CD14-positive monocyte (primary cell): ENCODE results near the gene ABHD17C. TPM values are rescaled to one million over a fixed set of nuclear protein-coding genes. Genes with fewer than 3 reads are reported as not detected.

Source experiments
- DNase-seq, 3 donors: peaks; one replicate each; pipeline ENCODE4 v3.0.0-alpha.2; 2011 to 2022
- H2AFZ ChIP-seq: 2 replicates; pipeline ENCODE4 v1.6.0; 2012; ENCODE audit warnings: mild to moderate bottlenecking, low read depth, low read length, inconsistent platforms; ENCODE audit not compliant: insufficient read depth, poor library complexity, severe bottlenecking
- H3K27ac ChIP-seq, 2 donors: 1 replicate in 1 of 2; 2 replicates in 1 of 2; pipeline ENCODE4 v1.5.1; 2012 to 2013; ENCODE audit warnings: low read length in 2 of 2, control low read depth in 1 of 2, inconsistent platforms in 1 of 2, low read depth in 1 of 2, mild to moderate bottlenecking in 1 of 2
- H3K27me3 ChIP-seq, 2 donors: one replicate each; pipeline versions ENCODE4 v1.6.0 to v1.6.1; 2011 to 2013; ENCODE audit warnings: low read length in 2 of 2; ENCODE audit not compliant: control insufficient read depth in 2 of 2, insufficient read depth in 2 of 2
- H3K36me3 ChIP-seq, 2 donors: replicated peaks in 1 of 2; 1 replicate in 1 of 2; 2 replicates in 1 of 2; pipeline versions ENCODE4 v1.5.1 to v1.6.1; 2012 to 2013; ENCODE audit warnings: low read length in 2 of 2, control low read depth in 1 of 2, inconsistent platforms in 1 of 2, mild to moderate bottlenecking in 1 of 2; ENCODE audit not compliant: insufficient read depth in 2 of 2, control insufficient read depth in 1 of 2
- H3K4me1 ChIP-seq, 2 donors: 1 replicate in 1 of 2; 2 replicates in 1 of 2; pipeline versions ENCODE4 v1.5.1 to v1.6.1; 2012 to 2013; ENCODE audit warnings: low read length in 2 of 2, control low read depth in 1 of 2, inconsistent platforms in 1 of 2, mild to moderate bottlenecking in 1 of 2, moderate library complexity in 1 of 2; ENCODE audit not compliant: insufficient read depth in 2 of 2, control insufficient read depth in 1 of 2
- H3K4me2 ChIP-seq: replicated peaks from 2 replicates; pipeline ENCODE3; 2012; ENCODE audit warnings: low read length, moderate library complexity, mild to moderate bottlenecking; ENCODE audit not compliant: poor library complexity, severe bottlenecking; ENCODE audit errors: extremely low read depth
- H3K4me3 ChIP-seq, 3 experiments: fragments of 200-600 bp in 1 of 3; sonication (generic) in 1 of 3; replicated peaks in 1 of 3; 1 replicate in 2 of 3; 2 replicates in 1 of 3; pipeline ENCODE4 v1.5.1; 2011 to 2013; ENCODE audit warnings: low read length in 3 of 3, mild to moderate bottlenecking in 3 of 3, control low read depth in 2 of 3, low read depth in 2 of 3, inconsistent platforms in 1 of 3, moderate library complexity in 1 of 3
- H3K79me2 ChIP-seq: 2 replicates; pipeline ENCODE4 v1.6.0; 2012; ENCODE audit warnings: mild to moderate bottlenecking, control low read depth, inconsistent platforms, low read length, moderate library complexity; ENCODE audit not compliant: insufficient read depth
- H3K9ac ChIP-seq: 2 replicates; pipeline ENCODE4 v1.6.0; 2017; ENCODE audit warnings: low read length, mild to moderate bottlenecking; ENCODE audit not compliant: insufficient read depth, poor library complexity, severe bottlenecking
- H3K9me3 ChIP-seq, 2 donors: replicated peaks in 1 of 2; 1 replicate in 1 of 2; 2 replicates in 1 of 2; pipeline versions ENCODE4 v1.5.1 to v1.6.1; 2012 to 2013; ENCODE audit warnings: low read length in 2 of 2, control low read depth in 1 of 2; ENCODE audit not compliant: control insufficient read depth in 1 of 2, insufficient read depth in 1 of 2
- H4K20me1 ChIP-seq: 2 replicates; pipeline ENCODE4 v1.6.0; 2012; ENCODE audit warnings: mild to moderate bottlenecking, low read length, control low read depth, moderate library complexity; ENCODE audit not compliant: insufficient read depth
- H3K27ac Mint-ChIP-seq, 7 donors: one replicate each; pipeline ENCODE4 v1.8.0; 2020; ENCODE audit warnings: mild to moderate bottlenecking in 7 of 7, mixed read lengths in 7 of 7, moderate library complexity in 6 of 7, inconsistent platforms in 2 of 7
- H3K27me3 Mint-ChIP-seq, 3 donors: one replicate each; pipeline ENCODE4 v1.8.0; 2021 to 2022; ENCODE audit warnings: low read depth in 3 of 3, mild to moderate bottlenecking in 3 of 3, mixed read lengths in 3 of 3, moderate library complexity in 3 of 3, inconsistent platforms in 1 of 3
- H3K36me3 Mint-ChIP-seq, 2 donors: one replicate each; pipeline ENCODE4 v1.8.0; 2020; ENCODE audit warnings: mixed read lengths in 2 of 2, inconsistent platforms in 1 of 2, mild to moderate bottlenecking in 1 of 2
- H3K4me1 Mint-ChIP-seq: one replicate; pipeline ENCODE4 v1.8.0; 2020; ENCODE audit warnings: mild to moderate bottlenecking, mixed read lengths
- H3K4me3 Mint-ChIP-seq, 2 donors: one replicate each; pipeline ENCODE4 v1.8.0; 2020; ENCODE audit warnings: mild to moderate bottlenecking in 2 of 2, mixed read lengths in 2 of 2, moderate library complexity in 1 of 2
- H3K9me3 Mint-ChIP-seq, 7 donors: one replicate each; pipeline ENCODE4 v1.8.0; 2020 to 2022; ENCODE audit warnings: mixed read lengths in 7 of 7, mild to moderate bottlenecking in 6 of 7, moderate library complexity in 6 of 7, inconsistent platforms in 2 of 7
- WGBS: methylation state at CpG from one replicate; pipeline ENCODE4 v1.1.5; 2013; ENCODE audit warnings: missing lambda C conversion rate; ENCODE audit not compliant: insufficient coverage; 5-methylcytosine and 5-hydroxymethylcytosine counted together
- intact Hi-C, 2 donors: fragments of 100-400 bp; cut with micrococcal nuclease; formaldehyde crosslinking; loops; one replicate each; pipeline versions ENCODE4 v1.15.0 to v1.15.1; 2023
- polyA plus RNA-seq, 3 donors: library from polyadenylated mRNA; depleted of rRNA in 1 of 3; unstranded in 2 of 3; stranded (reverse) in 1 of 3; fragments of 300-500 nt in 2 of 3; fragments of >200 nt in 1 of 3; fragmentation: Illumina TruSeq in 2 of 3; gene quantifications; 1 replicate in 2 of 3; 2 replicates in 1 of 3; pipeline ENCODE4 v1.2.3, GENCODE V29; 2012 to 2021
- TF ChIP-seq, protein P1 (sequence below): fragments of 200-600 bp; IDR thresholded peaks from one replicate; pipeline ENCODE4 v1.8.0; 2022; ENCODE audit warnings: antibody characterized with exemption, mild to moderate bottlenecking

ABHD17C gene
- polyA plus RNA-seq, 3 donors: 0.48 to 0.76 (median 0.68) TPM

DNA sequence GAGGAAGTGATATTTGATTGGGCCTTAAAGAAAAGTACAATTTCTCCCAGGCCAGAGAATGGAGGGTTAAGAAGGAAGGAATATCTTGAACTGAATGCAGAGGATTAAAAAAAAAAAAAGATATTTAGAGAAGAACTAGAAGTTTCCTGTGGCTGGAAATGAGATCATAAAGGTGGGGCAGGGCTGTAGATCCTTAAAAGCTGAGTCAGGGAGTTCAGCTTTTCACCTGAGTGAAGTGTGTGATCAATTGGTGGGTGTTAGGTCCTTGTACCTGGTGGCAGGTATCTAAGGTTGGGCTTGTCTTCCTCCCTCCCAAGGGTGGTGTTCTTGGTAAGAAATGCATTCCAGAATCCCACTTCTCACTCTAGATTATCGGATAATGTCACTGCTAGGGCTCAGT, 95.9 kb downstream of the ABHD17C start:
- Mint-ChIP-seq H3K4me1 (peaks cover 36% of the 10 kb centered on the region), H3K27me3 (peaks cover 11 to 18% (median 11%) of the 10 kb centered on the region in 3 donors), H3K9me3 (no peaks in the 10 kb centered on the region), H3K4me3 (peak overlapping the region in 1 of 2 donors; percentile 17), H3K36me3 (no peaks in the 10 kb centered on the region), H3K27ac (no peak overlapping the region)
- H3K4me3 ChIP-seq: no peak overlapping the region
- no peaks in the 10 kb centered on the region for H4K20me1 ChIP-seq
- no peaks in the 10 kb centered on the region for H3K36me3 ChIP-seq
- no peaks in the 10 kb centered on the region for H3K9me3 ChIP-seq
- H2AFZ ChIP-seq: no peak overlapping the region
- TF ChIP-seq, protein P1, sequence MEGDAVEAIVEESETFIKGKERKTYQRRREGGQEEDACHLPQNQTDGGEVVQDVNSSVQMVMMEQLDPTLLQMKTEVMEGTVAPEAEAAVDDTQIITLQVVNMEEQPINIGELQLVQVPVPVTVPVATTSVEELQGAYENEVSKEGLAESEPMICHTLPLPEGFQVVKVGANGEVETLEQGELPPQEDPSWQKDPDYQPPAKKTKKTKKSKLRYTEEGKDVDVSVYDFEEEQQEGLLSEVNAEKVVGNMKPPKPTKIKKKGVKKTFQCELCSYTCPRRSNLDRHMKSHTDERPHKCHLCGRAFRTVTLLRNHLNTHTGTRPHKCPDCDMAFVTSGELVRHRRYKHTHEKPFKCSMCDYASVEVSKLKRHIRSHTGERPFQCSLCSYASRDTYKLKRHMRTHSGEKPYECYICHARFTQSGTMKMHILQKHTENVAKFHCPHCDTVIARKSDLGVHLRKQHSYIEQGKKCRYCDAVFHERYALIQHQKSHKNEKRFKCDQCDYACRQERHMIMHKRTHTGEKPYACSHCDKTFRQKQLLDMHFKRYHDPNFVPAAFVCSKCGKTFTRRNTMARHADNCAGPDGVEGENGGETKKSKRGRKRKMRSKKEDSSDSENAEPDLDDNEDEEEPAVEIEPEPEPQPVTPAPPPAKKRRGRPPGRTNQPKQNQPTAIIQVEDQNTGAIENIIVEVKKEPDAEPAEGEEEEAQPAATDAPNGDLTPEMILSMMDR: no peak
- H3K27ac ChIP-seq: no peak overlapping the region
- no CpG with 5 or more reads among the region's 1 CpG for WGBS
- no peak for DNase-seq
- intact Hi-C loops: no loop called here
- no peak overlapping the region for H3K4me2 ChIP-seq
- H3K9ac ChIP-seq: no peak overlapping the region
- peaks cover 31 to 34% of the 10 kb centered on the region in 2 donors for H3K4me1 ChIP-seq
- no peaks in the 10 kb centered on the region for H3K79me2 ChIP-seq
- peaks cover 0 to 5% of the 10 kb centered on the region in 2 donors for H3K27me3 ChIP-seq

DNA sequence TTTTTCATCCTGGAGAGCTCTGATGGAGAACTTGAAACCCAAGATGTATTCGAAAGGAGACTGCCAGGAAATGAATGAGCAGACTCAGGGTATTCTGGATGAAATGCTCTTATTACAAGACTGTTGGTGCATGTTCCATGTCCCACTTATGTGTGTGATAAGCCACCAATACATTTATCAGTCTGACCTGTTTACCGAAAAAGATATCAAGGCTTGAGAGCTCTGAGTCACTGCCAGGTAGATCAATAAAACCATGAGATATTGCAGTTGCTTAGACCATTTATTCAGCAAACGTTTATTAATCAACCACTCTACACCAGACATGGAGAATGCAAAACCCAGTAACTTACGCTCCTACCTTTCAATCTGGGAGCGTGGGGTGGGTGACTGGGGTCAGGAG, 101.3 kb downstream of the ABHD17C start:
- no peaks in the 10 kb centered on the region for H3K4me1 Mint-ChIP-seq
- TF ChIP-seq, protein P1: no peak
- H2AFZ ChIP-seq: no peak overlapping the region
- no peaks in the 10 kb centered on the region for H4K20me1 ChIP-seq
- no peak for DNase-seq
- no peak overlapping the region for H3K4me3 Mint-ChIP-seq
- H3K4me1 ChIP-seq: no peaks in the 10 kb centered on the region
- H3K27me3 Mint-ChIP-seq: peaks cover 8 to 11% (median 9%) of the 10 kb centered on the region in 3 donors
- peaks cover 0 to 5% of the 10 kb centered on the region in 2 donors for H3K27me3 ChIP-seq
- 91% methylated on average over 1 of the region's 5 CpGs for WGBS
- H3K4me2 ChIP-seq: no peak overlapping the region
- no peaks in the 10 kb centered on the region for H3K9me3 ChIP-seq
- no peak overlapping the region for H3K27ac Mint-ChIP-seq
- H3K27ac ChIP-seq: no peak overlapping the region
- no peaks in the 10 kb centered on the region for H3K36me3 ChIP-seq
- no peaks in the 10 kb centered on the region for H3K36me3 Mint-ChIP-seq
- no peak overlapping the region for H3K9ac ChIP-seq
- H3K4me3 ChIP-seq: no peak overlapping the region
- H3K9me3 Mint-ChIP-seq: no peaks in the 10 kb centered on the region
- intact Hi-C loops: no loop called here
- no peaks in the 10 kb centered on the region for H3K79me2 ChIP-seq
